ENCODE data around the gene GSX1.

DNA sequence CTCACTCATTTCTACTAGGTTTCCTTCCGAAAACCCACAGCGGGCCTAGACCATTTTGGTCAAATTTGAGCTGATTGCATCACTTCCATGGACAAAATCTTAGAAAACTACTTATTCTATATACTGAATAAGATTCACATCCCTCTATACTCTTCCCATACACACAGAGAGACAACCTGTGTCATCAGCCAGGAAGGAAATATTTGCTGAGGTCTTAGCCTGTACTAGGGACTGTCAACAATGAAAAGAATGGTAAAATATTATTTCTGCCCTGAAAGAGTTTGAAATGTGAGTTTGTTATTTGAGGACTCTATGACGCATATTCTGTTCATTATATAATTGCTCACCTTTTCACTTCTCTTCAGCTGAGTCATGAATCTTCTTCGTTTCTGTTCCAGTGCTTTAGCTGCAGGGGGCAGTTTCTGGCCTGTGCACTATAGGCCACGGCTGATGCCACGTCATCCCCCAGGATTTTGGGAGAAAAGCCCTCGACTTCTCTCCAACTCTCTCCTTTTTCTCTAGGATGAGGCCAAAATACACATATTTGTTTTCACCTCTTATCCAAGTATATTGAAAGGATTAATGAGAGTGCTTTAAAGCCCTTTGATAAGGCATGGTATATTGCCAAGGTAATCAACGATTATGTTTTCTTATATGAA is 47.7 kb downstream of the GSX1 start:
- TF ChIP-seq CTCF (IDR thresholded peaks at IDR 0.05; ENCODE audit: poor library complexity) (no peak), EZH2 (IDR thresholded peaks at IDR 0.05; ENCODE audit: borderline replicate concordance) (no peak)

Data from hepatocyte (in vitro differentiated cells).